DMS153 treated with DMSO at 0.1 percent for 48 hours (cell line): ENCODE data around the gene CDH12.
"Not testable (repeated sequence)": the region's sequence is repeated elsewhere in the genome, so short reads cannot be mapped to it uniquely, and the experiment has no call there.

Source experiments
- DNase-seq: peaks from one replicate; lab custom pipeline; 2025; ENCODE audit not compliant: unreplicated experiment; lab: John Stamatoyannopoulos, UW

CDH12 gene

GRCh38 chr5:22651355-22651754 lies 201.8 kb downstream of the CDH12 start:
- DNase-seq: no peak

GRCh38 chr5:22650511-22650910 lies 202.6 kb downstream of the CDH12 start:
- DNase-seq: no peak

- no peak for DNase-seq
Measured at GRCh38 chr5:22649074-22649473, 204.1 kb downstream of the CDH12 start.

- no peak for DNase-seq
Measured at GRCh38 chr5:22644859-22645258, 208.3 kb downstream of the CDH12 start.

GRCh38 chr5:22643356-22643755 lies 209.8 kb downstream of the CDH12 start:
- DNase-seq: no peak

DNA sequence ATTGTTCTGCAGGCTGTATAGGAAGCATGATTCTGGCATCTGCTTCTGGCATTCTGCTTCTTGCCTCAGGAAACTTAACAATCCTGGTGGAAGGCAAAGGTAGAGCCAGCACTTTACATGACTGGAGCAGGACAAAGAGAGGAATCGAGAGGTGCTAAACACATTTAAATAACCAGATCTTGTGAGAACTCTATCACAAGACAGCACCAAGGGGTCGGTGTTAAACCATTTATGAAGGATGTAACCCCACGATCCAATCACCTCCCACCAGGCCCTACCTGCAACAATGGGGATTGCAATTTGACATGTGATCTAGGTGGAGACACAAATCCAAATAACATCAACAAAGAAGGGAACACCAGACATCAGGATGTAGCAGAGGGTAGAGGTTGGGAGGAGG lies 221.5 kb downstream of the CDH12 start:
- DNase-seq: no peak

GRCh38 chr5:22627029-22627428 lies 226.1 kb downstream of the CDH12 start:
- DNase-seq: no peak

DNA sequence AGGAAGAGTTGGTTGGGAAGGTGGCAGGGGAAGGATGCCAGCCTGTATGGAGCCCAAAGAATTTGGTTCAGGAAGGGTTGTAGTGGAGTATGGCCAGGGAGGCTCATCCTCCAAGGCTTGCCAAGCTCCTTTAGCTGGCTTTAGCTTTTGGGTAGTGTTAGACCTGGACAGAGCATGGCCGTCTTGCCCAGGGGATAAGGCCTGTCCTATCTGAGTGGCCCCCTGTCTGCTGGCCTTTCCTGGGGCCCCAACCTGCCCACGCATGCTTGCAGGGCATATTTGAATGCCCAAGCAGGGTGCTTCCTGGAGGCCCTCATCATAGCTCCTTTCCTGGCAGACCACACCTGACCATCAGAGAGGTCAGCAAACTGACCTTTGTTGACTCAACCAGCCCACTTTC lies 227.7 kb downstream of the CDH12 start:
- DNase-seq: no peak

GRCh38 chr5:22621084-22621483 lies 232.1 kb downstream of the CDH12 start:
- DNase-seq: no peak

- DNase-seq: no peak
Measured at GRCh38 chr5:22615964-22616363, 237.2 kb downstream of the CDH12 start.

DNA sequence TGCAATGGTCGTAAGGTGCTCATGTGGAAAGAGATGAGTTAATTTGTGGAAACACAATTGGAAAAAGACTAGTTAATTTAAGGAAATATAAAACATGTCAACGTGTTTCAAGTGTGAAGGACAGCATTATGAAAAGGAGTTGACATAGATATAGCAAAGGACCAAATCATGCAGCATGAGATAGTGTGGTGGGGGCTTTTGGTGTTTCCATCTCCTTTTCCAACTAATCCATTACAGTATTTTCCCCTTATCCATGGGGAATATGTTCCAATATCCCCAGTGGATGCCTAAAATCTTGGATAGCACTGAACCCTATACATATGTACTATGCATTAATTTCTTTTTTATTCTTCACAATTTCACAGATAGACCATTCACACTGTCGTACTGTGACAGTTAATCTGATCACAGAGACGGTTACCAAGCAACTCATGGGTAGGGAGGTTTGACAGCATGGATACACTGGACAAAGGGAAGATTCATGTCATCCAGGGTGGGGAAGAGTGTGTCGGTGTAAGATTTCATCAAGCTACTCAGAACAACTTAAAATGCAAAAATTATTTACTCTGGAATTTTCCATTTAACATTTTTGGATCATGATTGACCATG lies 238.6 kb downstream of the CDH12 start:
- DNase-seq: no peak

GRCh38 chr5:22612928-22613327 lies 240.2 kb downstream of the CDH12 start:
- DNase-seq: no peak

- DNase-seq: no peak
Measured at GRCh38 chr5:22611327-22611726, 241.8 kb downstream of the CDH12 start.

- not testable (repeated sequence) for DNase-seq
Measured at GRCh38 chr5:22607498-22607897, 245.6 kb downstream of the CDH12 start.

- no peak for DNase-seq
Measured at GRCh38 chr5:22605473-22605872, 247.7 kb downstream of the CDH12 start.

DNA sequence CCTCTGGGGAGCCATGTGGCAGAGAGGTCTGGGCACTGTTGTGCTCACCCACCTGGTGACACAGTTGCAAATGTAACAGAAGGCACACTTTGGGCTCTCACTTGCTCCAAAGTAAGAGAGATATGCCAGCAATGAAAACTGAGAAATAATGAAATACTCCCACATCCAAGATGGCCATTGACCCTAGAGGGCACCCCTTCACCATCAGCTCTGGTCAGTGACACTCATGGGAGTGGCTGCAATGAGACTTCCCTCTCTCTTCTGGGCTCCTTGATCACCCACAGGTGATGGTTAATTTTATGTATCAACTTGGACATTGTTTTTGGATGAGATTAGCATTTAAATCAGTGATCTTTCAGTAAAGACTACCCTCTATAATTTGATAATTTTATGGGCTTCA lies 248.4 kb downstream of the CDH12 start:
- DNase-seq: no peak

GRCh38 chr5:22598796-22599195 lies 254.3 kb downstream of the CDH12 start:
- DNase-seq: no peak

DNA sequence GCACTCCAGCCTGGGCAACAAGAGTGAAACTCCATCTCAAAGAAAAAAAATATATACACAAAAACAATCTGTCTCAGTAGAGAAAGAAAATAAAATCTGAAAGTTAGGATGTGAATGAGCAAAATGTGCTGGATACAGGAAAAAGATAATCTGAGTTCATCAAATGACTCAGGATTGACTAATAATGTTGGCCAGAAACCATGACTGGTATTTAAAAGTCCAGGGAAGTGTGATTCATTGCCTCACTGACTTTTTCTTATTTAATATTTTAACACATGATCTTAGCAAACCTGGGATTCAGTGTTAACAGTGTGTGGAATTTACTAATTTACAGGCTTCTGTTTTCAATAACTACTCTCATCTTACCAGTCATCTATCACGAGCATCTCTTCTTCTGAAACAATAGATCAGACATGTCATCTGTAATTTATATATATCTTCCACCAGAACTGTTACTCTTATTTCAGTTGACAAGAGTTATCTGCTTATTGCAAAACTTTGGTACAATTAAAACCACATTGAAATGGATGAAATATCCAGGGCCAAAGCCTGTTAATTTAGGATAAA lies 256.7 kb downstream of the CDH12 start:
- DNase-seq: no peak

DNA sequence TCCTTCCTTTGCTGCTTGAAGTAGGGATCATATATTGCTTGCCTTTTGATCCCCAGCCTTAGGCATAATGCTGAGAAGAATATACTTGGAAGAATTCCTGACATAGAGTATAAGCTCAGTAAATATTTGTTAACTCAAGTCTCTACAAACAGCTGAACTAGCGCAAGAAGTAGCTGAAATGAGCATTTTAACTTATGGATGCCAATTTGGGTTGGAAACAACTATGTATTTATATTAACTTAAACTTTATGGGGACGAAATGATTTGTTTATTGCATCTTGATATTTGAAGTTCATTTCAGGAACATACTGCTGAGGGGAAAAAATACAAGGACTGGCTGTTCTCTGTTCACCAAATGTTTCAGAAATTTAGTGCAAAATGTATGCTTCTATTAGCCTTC lies 258.7 kb downstream of the CDH12 start:
- DNase-seq: no peak

DNA sequence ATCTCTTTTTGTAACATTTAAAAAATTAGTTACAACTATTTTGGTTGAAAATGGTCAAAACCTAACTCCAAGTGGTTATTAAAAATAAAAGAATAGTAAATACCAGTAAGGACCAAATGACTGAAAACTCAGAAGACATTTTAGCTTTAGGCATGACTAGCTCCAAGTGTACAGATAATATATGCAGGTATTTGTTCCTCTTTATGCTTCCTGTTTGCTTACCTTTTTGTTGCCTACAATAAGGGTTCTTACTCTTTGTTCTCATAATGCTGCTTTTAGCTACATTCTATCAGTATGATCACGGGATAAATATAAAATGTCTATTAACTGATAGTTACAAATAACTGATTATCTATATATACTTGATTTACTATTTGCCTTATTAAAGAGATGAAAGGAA lies 259.6 kb downstream of the CDH12 start:
- DNase-seq: no peak

DNA sequence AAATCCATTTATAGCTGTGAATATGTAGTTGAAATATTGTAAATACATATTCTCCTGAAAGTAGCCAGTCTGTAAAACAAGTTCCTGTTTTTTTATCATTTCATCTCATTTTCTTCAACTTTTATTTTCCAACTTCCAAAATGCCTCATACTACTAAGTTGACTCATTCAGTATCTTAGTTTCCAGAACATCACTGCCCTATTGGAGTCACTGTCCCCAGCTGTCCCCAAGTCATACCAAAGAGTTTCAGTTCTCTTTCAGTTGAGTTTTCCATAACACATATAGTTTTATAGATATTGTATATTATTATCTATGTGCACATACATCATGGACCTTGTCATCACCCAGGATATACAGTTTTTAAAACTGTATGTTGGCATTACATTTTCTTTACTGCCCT lies 261.7 kb downstream of the CDH12 start:
- no peak for DNase-seq

DNA sequence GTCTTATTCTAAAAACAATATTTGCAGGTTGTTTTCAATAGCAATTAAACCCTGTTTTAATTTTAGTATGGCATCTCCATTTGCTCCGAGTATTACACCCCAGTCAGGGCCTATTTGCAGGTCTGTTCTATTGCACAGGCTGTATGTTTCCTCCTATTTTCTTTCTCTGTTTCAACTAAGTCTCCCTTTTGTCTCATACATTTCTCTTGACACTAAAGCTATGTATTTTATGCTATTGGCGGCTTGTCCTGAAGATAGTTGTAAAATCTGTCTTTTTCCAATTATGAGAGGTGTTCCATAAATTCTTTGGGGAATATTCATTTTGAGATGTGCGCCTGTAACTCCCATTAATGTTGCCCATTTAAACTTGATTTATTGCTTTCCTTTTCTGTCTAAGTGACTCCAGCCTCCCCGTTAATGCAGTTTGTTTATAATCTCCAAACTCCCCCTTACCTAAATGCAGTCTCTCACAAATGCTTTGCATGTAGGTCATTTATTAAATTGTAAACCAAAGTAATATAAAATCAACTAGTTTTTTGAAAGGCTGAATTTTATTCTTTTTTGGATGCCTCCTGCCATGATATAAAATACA lies 262.4 kb downstream of the CDH12 start:
- no peak for DNase-seq

DNA sequence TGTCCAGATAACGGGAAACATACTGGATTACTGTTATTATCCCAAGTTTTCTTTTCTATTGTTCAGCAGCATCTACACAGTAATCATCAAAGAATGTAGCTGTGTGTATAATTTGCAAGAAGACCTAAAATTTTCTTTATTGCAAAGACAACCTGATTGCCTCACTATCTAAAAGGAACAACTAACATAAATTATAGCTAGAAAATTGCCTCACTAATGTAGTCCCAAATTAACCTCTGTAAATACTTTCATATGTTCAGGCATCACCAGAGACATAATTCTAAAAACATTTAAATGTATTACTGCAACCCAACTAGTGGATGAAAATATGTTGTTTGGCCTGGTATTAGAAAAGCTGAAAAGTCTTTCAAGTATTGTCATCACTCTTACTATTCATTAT lies 275.4 kb downstream of the CDH12 start:
- DNase-seq: no peak
